Gastroesophageal sphincter (tissue), 4 donors: ENCODE results near the gene ZBTB7C. TPM values are rescaled to one million over a fixed set of nuclear protein-coding genes. Genes with fewer than 3 reads are reported as not detected.

Experiments used
- ATAC-seq: fragments of 150-250 bp; one replicate; pipeline ENCODE4 v1.9.1; 2016; ENCODE audit warnings: mild to moderate bottlenecking, moderate library complexity
- H3K27ac ChIP-seq, 4 donors: fragments of 200-600 bp; sonication (generic) in 3 of 4; 1 replicate in 3 of 4; 2 replicates in 1 of 4; pipeline ENCODE4 v1.5.1; 2016 to 2019
- H3K27me3 ChIP-seq: fragments of 200-600 bp; sonication (generic); one replicate; pipeline ENCODE4 v1.5.1; 2019
- H3K36me3 ChIP-seq, 2 donors: fragments of 200-600 bp; sonication (generic); one replicate each; pipeline ENCODE4 v1.5.1; 2019; ENCODE audit warnings: control low read depth in 1 of 2
- H3K4me1 ChIP-seq, 3 donors: fragments of 200-600 bp; sonication (generic); 1 replicate in 2 of 3; 2 replicates in 1 of 3; pipeline ENCODE4 v1.5.1; 2016 to 2019; ENCODE audit warnings: control low read depth in 2 of 3
- H3K4me3 ChIP-seq, 2 donors: fragments of 200-600 bp; sonication (generic); one replicate each; pipeline ENCODE4 v1.5.1; 2019; ENCODE audit warnings: mild to moderate bottlenecking in 1 of 2, moderate library complexity in 1 of 2
- H3K9me3 ChIP-seq, 3 donors: fragments of 200-600 bp; sonication (generic); one replicate each; pipeline ENCODE4 v1.5.1; 2017 to 2019; ENCODE audit warnings: control low read depth in 2 of 3
- EP300 ChIP-seq: sonication (generic); formaldehyde crosslinking; IDR thresholded peaks from one replicate; pipeline ENCODE4 v1.6.1; 2017; ENCODE audit warnings: antibody characterized with exemption, mild to moderate bottlenecking
- POLR2A ChIP-seq, 2 donors: fragments of 450-650 bp; IDR thresholded peaks; one replicate each; pipeline ENCODE4 v1.6.1; 2017; ENCODE audit warnings: antibody characterized with exemption in 2 of 2, mild to moderate bottlenecking in 2 of 2, moderate library complexity in 1 of 2
- POLR2AphosphoS5 ChIP-seq: sonication (generic); formaldehyde crosslinking; IDR thresholded peaks from one replicate; pipeline ENCODE4 v1.6.1; 2017; ENCODE audit warnings: antibody characterized with exemption
- WGBS, 2 donors: methylation state at CpG; one replicate each; pipeline ENCODE4 v1.1.5; 2018; ENCODE audit warnings: low coverage in 1 of 2; 5-methylcytosine and 5-hydroxymethylcytosine counted together
- total RNA-seq, 4 donors: library from RNA; depleted of rRNA; stranded (reverse); fragments of >200 nt; gene quantifications; one replicate each; pipeline ENCODE4 v1.1.0, GENCODE V29; 2016
- TF ChIP-seq, protein P1 (sequence below), 4 experiments: fragments of 200-600 bp in 2 of 4; fragments of 450-650 bp in 2 of 4; sonication (generic) in 1 of 4; IDR thresholded peaks; one replicate each; pipeline ENCODE4 v1.5.1; 2017 to 2019; ENCODE audit warnings: antibody characterized with exemption in 4 of 4, mild to moderate bottlenecking in 2 of 4, moderate library complexity in 2 of 4

Gene ZBTB7C
- total RNA-seq, 4 donors from 2014 or later: 7.8 to 15.4 (median 11.8) TPM

DNA sequence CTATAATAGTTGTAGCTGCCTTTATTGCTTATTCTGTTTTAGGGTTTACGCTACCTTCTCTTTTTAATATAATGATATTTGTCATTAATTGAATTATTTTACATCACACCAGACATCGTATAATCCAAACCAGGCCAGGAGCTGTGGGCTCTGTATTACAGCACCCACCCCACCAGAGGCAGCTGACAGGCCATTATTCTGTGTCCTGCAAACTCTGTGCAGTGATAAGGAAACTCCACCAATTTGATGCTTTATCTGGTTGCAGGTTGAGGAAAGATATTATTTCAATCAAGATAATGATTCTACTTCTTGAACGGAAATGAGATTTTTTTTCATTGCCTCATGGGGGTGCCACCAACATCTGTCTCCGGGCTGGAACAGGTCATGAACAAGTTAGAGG lies 227.3 kb downstream of the ZBTB7C start:
- TF ChIP-seq POLR2AphosphoS5: no peak
- TF ChIP-seq, protein P1, sequence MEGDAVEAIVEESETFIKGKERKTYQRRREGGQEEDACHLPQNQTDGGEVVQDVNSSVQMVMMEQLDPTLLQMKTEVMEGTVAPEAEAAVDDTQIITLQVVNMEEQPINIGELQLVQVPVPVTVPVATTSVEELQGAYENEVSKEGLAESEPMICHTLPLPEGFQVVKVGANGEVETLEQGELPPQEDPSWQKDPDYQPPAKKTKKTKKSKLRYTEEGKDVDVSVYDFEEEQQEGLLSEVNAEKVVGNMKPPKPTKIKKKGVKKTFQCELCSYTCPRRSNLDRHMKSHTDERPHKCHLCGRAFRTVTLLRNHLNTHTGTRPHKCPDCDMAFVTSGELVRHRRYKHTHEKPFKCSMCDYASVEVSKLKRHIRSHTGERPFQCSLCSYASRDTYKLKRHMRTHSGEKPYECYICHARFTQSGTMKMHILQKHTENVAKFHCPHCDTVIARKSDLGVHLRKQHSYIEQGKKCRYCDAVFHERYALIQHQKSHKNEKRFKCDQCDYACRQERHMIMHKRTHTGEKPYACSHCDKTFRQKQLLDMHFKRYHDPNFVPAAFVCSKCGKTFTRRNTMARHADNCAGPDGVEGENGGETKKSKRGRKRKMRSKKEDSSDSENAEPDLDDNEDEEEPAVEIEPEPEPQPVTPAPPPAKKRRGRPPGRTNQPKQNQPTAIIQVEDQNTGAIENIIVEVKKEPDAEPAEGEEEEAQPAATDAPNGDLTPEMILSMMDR (IDR thresholded peaks at IDR 0.05): no peak
- no peak for TF ChIP-seq EP300
- no peaks in the 10 kb centered on the region for H3K9me3 ChIP-seq
- H3K36me3 ChIP-seq: no peaks in the 10 kb centered on the region
- H3K4me1 ChIP-seq: peaks cover 0 to 15% (median 9%) of the 10 kb centered on the region in 3 donors
- ATAC-seq: no peak
- no peaks in the 10 kb centered on the region for H3K27me3 ChIP-seq
- H3K4me3 ChIP-seq: no peak overlapping the region
- H3K27ac ChIP-seq: no peak overlapping the region
- WGBS, 2 donors: 78 to 81% methylated on average over 3 to 4 of the region's 4 CpGs

DNA sequence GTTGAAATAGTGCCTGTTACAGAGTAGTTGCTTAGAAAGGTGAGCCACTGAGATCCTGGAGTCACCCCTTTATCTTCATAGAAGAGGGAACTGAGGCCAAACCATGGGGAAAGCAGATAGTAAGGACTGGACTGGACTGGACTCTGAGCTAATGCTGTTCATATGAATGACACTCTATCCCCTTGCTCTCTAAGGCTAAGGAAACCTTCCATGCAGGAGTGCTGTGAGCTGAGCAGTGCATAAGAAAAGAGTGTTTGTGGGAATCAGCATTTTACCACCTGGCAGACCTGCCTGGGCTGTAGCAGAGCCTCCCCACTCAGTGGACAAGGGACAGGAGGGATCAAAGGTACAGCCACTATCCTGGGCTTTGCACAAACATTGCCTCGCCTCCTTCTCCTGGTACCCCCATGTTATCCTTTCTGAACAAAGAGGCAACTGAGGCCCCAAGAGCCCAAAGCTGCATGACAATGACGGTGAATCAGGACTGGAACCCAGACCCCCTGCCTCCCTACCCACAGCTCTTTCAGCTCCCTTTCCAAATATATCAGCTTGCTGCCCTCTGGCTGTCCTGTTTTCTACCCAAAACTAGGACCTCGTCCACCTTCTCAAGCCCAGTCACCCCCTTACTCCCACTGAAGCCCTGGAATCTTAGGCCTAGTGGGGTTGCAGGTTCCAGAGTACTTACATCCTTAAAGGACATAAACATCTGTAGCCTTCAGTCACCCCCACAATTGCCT lies 227.9 kb downstream of the ZBTB7C start:
- Histone ChIP-seq H3K36me3 (no peaks in the 10 kb centered on the region), H3K27me3 (no peaks in the 10 kb centered on the region), H3K9me3 (no peaks in the 10 kb centered on the region), H3K4me1 (peaks cover 0 to 9% (median 7%) of the 10 kb centered on the region in 3 donors), H3K4me3 (no peak overlapping the region), H3K27ac (no peak overlapping the region)
- TF ChIP-seq EP300 (no peak), POLR2AphosphoS5 (no peak), POLR2A (IDR thresholded peaks at IDR 0.05) (no peak)
- TF ChIP-seq, protein P1 (IDR thresholded peaks at IDR 0.05): no peak
- ATAC-seq: no peak
- 93 to 100% methylated on average over 2 to 3 of the region's 3 CpGs for WGBS, 2 donors

DNA sequence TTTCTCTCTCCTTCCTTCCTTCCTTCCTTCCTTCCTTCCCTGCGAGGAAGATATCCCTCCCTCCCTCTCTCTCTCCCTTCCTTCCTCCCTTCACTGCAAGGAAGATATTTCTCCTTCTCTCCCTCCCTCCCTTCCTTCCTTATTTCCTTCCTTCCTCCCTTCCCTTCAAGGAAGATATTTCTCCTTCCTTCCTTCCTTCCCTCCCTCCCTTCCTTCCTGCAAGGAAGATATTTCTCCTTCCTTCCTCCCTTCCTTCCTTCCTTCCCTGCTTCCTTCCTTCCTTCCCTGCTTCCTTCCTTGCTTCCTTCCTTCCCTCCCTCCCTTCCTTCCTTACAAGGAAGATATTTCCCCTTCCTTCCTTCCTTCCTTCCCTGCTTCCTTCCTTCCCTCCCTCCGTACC lies 229.5 kb downstream of the ZBTB7C start:
- Histone ChIP-seq H3K9me3 (no peaks in the 10 kb centered on the region), H3K27me3 (no peaks in the 10 kb centered on the region), H3K36me3 (no peaks in the 10 kb centered on the region), H3K4me1 (no peaks in the 10 kb centered on the region), H3K27ac (no peak overlapping the region), H3K4me3 (no peak overlapping the region)
- WGBS, 2 donors: 53 to 71% methylated on average over 1 to 2 of the region's 2 CpGs
- TF ChIP-seq, protein P1 (IDR thresholded peaks at IDR 0.05): no peak
- no peak for ATAC-seq

DNA sequence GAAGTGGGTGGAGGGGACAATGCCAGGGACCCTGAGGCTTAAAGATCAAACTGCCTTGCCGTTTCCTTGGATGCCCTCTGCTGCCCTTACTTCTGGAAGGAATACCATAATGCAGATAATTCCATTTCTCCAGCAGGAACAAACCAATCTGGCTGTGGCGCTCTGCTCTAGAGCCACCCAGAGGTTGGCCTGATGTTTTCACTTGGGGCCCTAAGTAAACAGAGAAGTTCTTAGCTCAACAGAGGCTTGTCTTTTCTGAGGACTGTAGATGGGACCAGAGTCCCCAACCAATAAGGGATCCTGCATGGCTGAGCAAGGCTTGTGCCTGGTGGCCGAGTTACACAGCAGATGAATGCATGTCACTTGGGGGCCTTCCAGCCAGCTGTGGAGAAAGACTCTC lies 230.2 kb downstream of the ZBTB7C start:
- no peaks in the 10 kb centered on the region for H3K27me3 ChIP-seq
- H3K9me3 ChIP-seq: no peaks in the 10 kb centered on the region
- no peak overlapping the region for H3K27ac ChIP-seq
- no peaks in the 10 kb centered on the region for H3K4me1 ChIP-seq
- WGBS, 2 donors: 100% methylated on average over 1 of the region's 3 CpGs; no CpG with 5 or more reads in 1 of the 2 donors
- TF ChIP-seq, protein P1 (IDR thresholded peaks at IDR 0.05): no peak
- TF ChIP-seq POLR2AphosphoS5 (no peak), POLR2A (IDR thresholded peaks at IDR 0.05) (no peak), EP300 (no peak)
- H3K36me3 ChIP-seq: no peaks in the 10 kb centered on the region
- ATAC-seq: no peak
- H3K4me3 ChIP-seq: no peak overlapping the region

DNA sequence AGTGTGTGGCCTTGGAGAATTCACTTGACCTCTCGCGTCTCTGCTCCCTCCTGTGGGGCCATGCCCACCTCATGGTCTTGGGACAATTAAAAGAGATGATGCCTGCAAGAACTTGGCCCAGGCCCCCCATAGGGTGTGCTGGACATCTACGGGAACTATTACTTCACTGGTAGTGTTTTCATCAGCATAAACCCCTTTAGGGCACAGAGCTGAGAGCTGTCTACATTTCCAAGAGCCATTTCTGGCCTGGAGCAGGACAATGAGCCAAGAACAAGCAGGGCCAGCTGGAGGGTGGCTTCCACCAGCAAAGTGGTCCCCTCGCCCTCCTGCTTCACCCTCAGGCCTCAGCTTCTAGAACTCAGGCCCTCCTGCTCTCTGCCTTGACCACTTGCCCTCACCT lies 232.3 kb downstream of the ZBTB7C start:
- H3K36me3 ChIP-seq: no peaks in the 10 kb centered on the region
- no peaks in the 10 kb centered on the region for H3K4me1 ChIP-seq
- H3K9me3 ChIP-seq: no peaks in the 10 kb centered on the region
- no peak overlapping the region for H3K4me3 ChIP-seq
- no peak for ATAC-seq
- H3K27ac ChIP-seq: no peak overlapping the region
- 100% methylated on average over 1 to 4 of the region's 4 CpGs for WGBS, 2 donors
- H3K27me3 ChIP-seq: no peaks in the 10 kb centered on the region
- no peak for TF ChIP-seq POLR2AphosphoS5
- TF ChIP-seq, protein P1 (IDR thresholded peaks at IDR 0.05): no peak
- no peak for TF ChIP-seq POLR2A (IDR thresholded peaks at IDR 0.05)
- no peak for TF ChIP-seq EP300
